Measurements from ENCODE around the gene PEX26.

The PEX26 gene

GRCh38 chr22:18115906-18116371 lies 38.1 kb downstream of the PEX26 start:
- Histone ChIP-seq H3K9ac (ENCODE audit: low read depth, low read length, poor library complexity, severe bottlenecking) (peak overlapping the region; percentile 66), H3K36me3 (ENCODE audit: insufficient read depth, low read length) (no peaks in the 10 kb centered on the region), H3K9me3 (ENCODE audit: insufficient read depth, low read depth, low read length) (no peaks in the 10 kb centered on the region), H2AFZ (ENCODE audit: low read length) (no peak overlapping the region), H3K27me3 (ENCODE audit: insufficient read depth, low read length, poor library complexity, severe bottlenecking) (no peaks in the 10 kb centered on the region), H4K20me1 (ENCODE audit: insufficient read depth, low read length, poor library complexity, severe bottlenecking) (no peaks in the 10 kb centered on the region), H3K9me2 (replicated peaks; ENCODE audit: low read depth, low read length) (no peaks in the 10 kb centered on the region), H3K79me2 (ENCODE audit: insufficient read depth, low read length) (peaks cover 74% of the 10 kb centered on the region), H3K4me2 (ENCODE audit: low read depth, low read length, poor library complexity, severe bottlenecking) (peak overlapping the region; percentile 87), H3K4me3 (ENCODE audit: low read length, poor library complexity, severe bottlenecking) (no peak overlapping the region), H3K4me1 (ENCODE audit: insufficient read depth, low read length, poor library complexity, severe bottlenecking) (peaks cover 89% of the 10 kb centered on the region), H3F3A (ENCODE audit: low read depth) (peaks cover 16% of the 10 kb centered on the region)
- TF ChIP-seq EZH2phosphoT487 (IDR thresholded peaks at IDR 0.05; ENCODE audit: borderline replicate concordance) (no peak), CTCF (conservative IDR thresholded peaks at IDR 0.05; ENCODE audit: low read length) (no peak)

- H3K4me1 ChIP-seq (ENCODE audit: insufficient read depth, low read length, poor library complexity, severe bottlenecking): peaks cover 89% of the 10 kb centered on the region
- peaks cover 74% of the 10 kb centered on the region for H3K79me2 ChIP-seq (ENCODE audit: insufficient read depth, low read length)
- TF ChIP-seq EZH2phosphoT487 (IDR thresholded peaks at IDR 0.05; ENCODE audit: borderline replicate concordance) (no peak), CTCF (conservative IDR thresholded peaks at IDR 0.05; ENCODE audit: low read length) (no peak)
- no peaks in the 10 kb centered on the region for H4K20me1 ChIP-seq (ENCODE audit: insufficient read depth, low read length, poor library complexity, severe bottlenecking)
- H3K4me2 ChIP-seq (ENCODE audit: low read depth, low read length, poor library complexity, severe bottlenecking): peak overlapping the region; percentile 87
- H2AFZ ChIP-seq (ENCODE audit: low read length): no peak overlapping the region
- peaks cover 16% of the 10 kb centered on the region for H3F3A ChIP-seq (ENCODE audit: low read depth)
- no peak overlapping the region for H3K4me3 ChIP-seq (ENCODE audit: low read length, poor library complexity, severe bottlenecking)
- no peaks in the 10 kb centered on the region; the same call in 1 of the 2 replicates for H3K36me3 ChIP-seq (ENCODE audit: insufficient read depth, low read length)
- no peaks in the 10 kb centered on the region for H3K27me3 ChIP-seq (ENCODE audit: insufficient read depth, low read length, poor library complexity, severe bottlenecking)
- no peaks in the 10 kb centered on the region for H3K9me3 ChIP-seq (ENCODE audit: insufficient read depth, low read depth, low read length)
- no peak overlapping the region for H3K9ac ChIP-seq (ENCODE audit: low read depth, low read length, poor library complexity, severe bottlenecking)
- no peaks in the 10 kb centered on the region for H3K9me2 ChIP-seq (replicated peaks; ENCODE audit: low read depth, low read length)
Observed at GRCh38 chr22:18116634-18117033, 38.8 kb downstream of the PEX26 start.

DNA sequence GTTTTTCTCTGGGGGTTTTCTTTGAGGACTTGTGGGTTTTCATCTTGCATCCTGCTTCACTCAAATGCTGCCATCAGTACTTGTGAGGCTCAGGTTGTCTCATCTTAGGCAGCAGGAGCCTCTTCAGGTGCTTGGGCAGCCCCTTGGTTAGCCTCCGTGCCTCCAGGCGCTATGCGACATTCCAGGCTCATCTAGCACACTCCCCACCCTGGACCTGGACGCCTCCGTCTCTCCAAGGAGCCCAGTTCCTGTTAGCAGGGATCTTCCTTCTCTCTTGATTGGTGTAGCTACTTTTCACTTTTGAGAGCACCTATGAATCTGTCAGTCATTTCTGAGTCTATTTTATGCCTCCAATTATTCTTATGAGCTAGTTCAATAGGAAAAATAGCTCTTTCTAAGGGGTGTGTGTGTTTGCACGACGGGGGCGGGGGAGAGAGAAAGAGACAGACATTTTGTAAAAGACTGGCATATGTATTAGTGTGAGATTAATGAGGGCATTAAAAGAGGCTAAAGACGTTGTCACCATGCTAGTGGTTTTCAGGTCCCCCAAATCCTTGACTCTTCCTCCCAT lies 40.6 kb downstream of the PEX26 start:
- Histone ChIP-seq H3K9me3 (ENCODE audit: insufficient read depth, low read depth, low read length) (no peaks in the 10 kb centered on the region), H4K20me1 (ENCODE audit: insufficient read depth, low read length, poor library complexity, severe bottlenecking) (no peaks in the 10 kb centered on the region), H3K9me2 (replicated peaks; ENCODE audit: low read depth, low read length) (no peaks in the 10 kb centered on the region), H3K9ac (ENCODE audit: low read depth, low read length, poor library complexity, severe bottlenecking) (no peak overlapping the region), H3K4me3 (ENCODE audit: low read length, poor library complexity, severe bottlenecking) (peak overlapping the region; percentile 39), H3K36me3 (ENCODE audit: insufficient read depth, low read length) (no peaks in the 10 kb centered on the region; the same call in 1 of the 2 replicates), H3K4me2 (ENCODE audit: low read depth, low read length, poor library complexity, severe bottlenecking) (peak overlapping the region; percentile 65), H3K4me1 (ENCODE audit: insufficient read depth, low read length, poor library complexity, severe bottlenecking) (peaks cover 73% of the 10 kb centered on the region), H3K79me2 (ENCODE audit: insufficient read depth, low read length) (peaks cover 59% of the 10 kb centered on the region), H3F3A (ENCODE audit: low read depth) (peaks cover 13% of the 10 kb centered on the region), H3K27me3 (ENCODE audit: insufficient read depth, low read length, poor library complexity, severe bottlenecking) (no peaks in the 10 kb centered on the region), H2AFZ (ENCODE audit: low read length) (no peak overlapping the region)
- TF ChIP-seq CTCF (conservative IDR thresholded peaks at IDR 0.05; ENCODE audit: low read length): no peak
- no peak for TF ChIP-seq EZH2phosphoT487 (IDR thresholded peaks at IDR 0.05; ENCODE audit: borderline replicate concordance)
